Stimulated activated CD4-positive, alpha-beta T cell treated with anti-CD3 and anti-CD28 coated beads, Interleukin-15, amount 100 ng/mL, for 48 hours (primary cell): ENCODE results near the gene ADK.
"Not testable (repeated sequence)": the region's sequence is repeated elsewhere in the genome, so short reads cannot be mapped to it uniquely, and the experiment has no call there.

ENCODE experiments used
- DNase-seq, 2 donors: peaks; one replicate each; pipeline ENCODE4 v3.0.0-alpha.2; 2020; ENCODE audit warnings: low read depth in 2 of 2

Gene ADK

GRCh38 chr10:74145133-74145532 is 5.9 kb upstream of the ADK start:
- no peak for DNase-seq

- not testable (repeated sequence) for DNase-seq
Measured at GRCh38 chr10:74146980-74147379, 4.0 kb upstream of the ADK start.

GRCh38 chr10:74150204-74150989 is 624 bp upstream of the ADK start, which contains the start of gene AP3M1:
Gene AP3M1, minus strand, starts transcription at chr10:74150828. Its CDS starts 12,449 bp downstream, at chr10:74138379.
- DNase-seq, result peak; percentile 76 to 77

GRCh38 chr10:74151879-74152722 is 1.1 kb downstream of the ADK start:
- DNase-seq, result no peak

GRCh38 chr10:74153123-74153522 is 2.1 kb downstream of the ADK start:
- DNase-seq, result no peak

GRCh38 chr10:74153676-74154075 is 2.7 kb downstream of the ADK start:
- no peak for DNase-seq

- DNase-seq, result no peak
Measured at GRCh38 chr10:74156919-74157289, 5.9 kb downstream of the ADK start.

GRCh38 chr10:74160013-74160412 is 9.0 kb downstream of the ADK start:
- DNase-seq, result no peak

GRCh38 chr10:74163319-74164068 is 12.5 kb downstream of the ADK start:
- no peak for DNase-seq

- no peak for DNase-seq
Measured at GRCh38 chr10:74164716-74165529, 13.9 kb downstream of the ADK start.

GRCh38 chr10:74165530-74165901 is 14.5 kb downstream of the ADK start:
- no peak for DNase-seq

GRCh38 chr10:74167443-74167842 is 16.4 kb downstream of the ADK start:
- no peak for DNase-seq

GRCh38 chr10:74171625-74172024 is 20.6 kb downstream of the ADK start:
- DNase-seq, result no peak

GRCh38 chr10:74174521-74174920 is 23.5 kb downstream of the ADK start:
- DNase-seq, result no peak

GRCh38 chr10:74175510-74176379 is 24.7 kb downstream of the ADK start:
- no peak for DNase-seq

GRCh38 chr10:74176380-74177139 is 25.5 kb downstream of the ADK start:
- DNase-seq, result peak; percentile 96

- DNase-seq, result peak; percentile 24 to 27
Measured at GRCh38 chr10:74177140-74177677, 26.2 kb downstream of the ADK start.

GRCh38 chr10:74178042-74178791 is 27.2 kb downstream of the ADK start:
- no peak for DNase-seq
